NCI-H2081 treated with DMSO at 0.1 percent for 48 hours (cell line): Measurements from ENCODE around the gene HDGFL2.
"Not testable (repeated sequence)": the region's sequence is repeated elsewhere in the genome, so short reads cannot be mapped to it uniquely, and the experiment has no call there.

ENCODE experiments used
- DNase-seq: peaks from one replicate; lab custom pipeline; 2025; lab: John Stamatoyannopoulos, UW

The HDGFL2 gene

GRCh38 chr19:4516939-4517300 lies 44.8 kb downstream of the HDGFL2 start:
- no peak for DNase-seq

- DNase-seq, result no peak
These were observed 45.5 kb downstream of the HDGFL2 start for GRCh38 chr19:4517451-4518057.

- no peak for DNase-seq
These were observed 46.5 kb downstream of the HDGFL2 start, which contains the start of gene PLIN4 for GRCh38 chr19:4518345-4519171. Gene PLIN4, minus strand, starts transcription at chr19:4518486. Its CDS starts 214 bp downstream, at chr19:4518272.

GRCh38 chr19:4519172-4519496 lies 47.0 kb downstream of the HDGFL2 start:
- no peak for DNase-seq

DNA sequence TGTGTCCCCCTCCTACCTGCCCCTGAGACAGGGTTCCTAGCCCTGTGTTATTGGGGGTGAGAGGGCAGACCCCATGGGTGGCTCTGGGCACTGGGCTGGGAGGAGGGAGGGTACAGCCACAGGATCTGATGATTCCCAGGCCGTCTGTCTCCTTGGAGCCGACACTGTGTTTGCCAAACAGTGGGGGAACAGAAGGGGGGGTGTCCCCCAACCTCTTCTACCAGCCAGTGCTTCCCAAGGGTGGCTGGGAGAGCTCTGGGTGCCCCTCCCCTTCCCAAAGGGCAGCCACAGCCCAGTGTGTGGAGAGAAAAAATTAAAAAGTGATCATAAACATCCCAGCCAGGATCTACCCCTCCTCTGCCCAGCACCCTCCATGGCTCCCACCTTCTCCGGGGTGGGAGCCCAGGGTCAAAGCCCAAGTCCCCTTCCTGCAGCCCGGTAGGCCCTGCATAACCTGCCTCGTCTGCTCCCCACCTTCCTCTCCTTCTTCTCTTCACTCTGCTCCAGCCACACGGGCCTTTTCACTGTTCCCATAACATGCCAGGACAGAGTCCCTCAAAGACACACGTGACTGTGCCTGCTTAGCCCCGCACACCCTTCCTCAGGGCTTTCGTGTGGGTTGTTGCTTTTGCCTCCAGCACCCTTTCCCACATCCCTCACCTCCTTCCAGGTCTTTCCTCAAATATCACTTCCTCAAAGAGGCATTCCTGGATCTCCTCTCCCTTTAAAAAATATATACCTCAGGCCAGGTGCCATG lies 47.6 kb downstream of the HDGFL2 start:
- DNase-seq, result no peak

- DNase-seq, result no peak
These were observed 49.2 kb downstream of the HDGFL2 start for GRCh38 chr19:4521170-4521887.

- no peak for DNase-seq
These were observed 49.8 kb downstream of the HDGFL2 start for GRCh38 chr19:4521888-4522242.

DNA sequence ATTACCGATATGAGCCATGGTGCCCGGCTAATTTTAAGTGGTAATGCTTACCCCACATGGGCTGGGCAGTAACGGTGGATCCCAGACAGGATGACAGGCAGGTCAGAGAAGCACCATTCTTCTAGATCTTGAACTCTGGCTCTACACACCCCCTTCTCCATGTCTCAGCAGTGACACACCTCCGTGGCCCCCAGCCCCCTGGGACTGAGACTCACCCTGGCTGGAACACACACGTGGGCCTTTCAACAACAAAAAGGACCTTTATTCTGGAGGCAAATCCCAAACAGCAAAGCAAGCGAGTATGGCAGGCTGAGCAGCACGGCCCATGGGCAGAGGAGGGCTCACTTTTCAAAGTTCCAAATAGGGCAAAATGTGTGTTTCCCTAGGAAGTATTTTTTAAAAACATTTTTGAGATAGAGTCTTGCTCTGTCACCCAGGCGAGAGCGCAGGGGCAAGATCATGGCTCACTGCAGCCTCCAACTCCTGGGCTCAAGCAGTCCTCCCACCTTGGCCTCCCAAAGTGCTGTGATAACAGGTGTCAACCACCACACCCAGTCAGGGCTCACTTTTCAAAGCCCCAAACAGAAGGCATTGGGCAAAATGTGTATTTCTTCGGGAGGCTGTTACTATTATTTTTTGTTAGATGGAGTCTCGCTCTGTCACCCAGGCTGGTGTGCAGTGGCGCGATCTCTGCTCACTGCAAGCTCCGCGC lies 50.4 kb downstream of the HDGFL2 start:
- DNase-seq, result no peak

DNA sequence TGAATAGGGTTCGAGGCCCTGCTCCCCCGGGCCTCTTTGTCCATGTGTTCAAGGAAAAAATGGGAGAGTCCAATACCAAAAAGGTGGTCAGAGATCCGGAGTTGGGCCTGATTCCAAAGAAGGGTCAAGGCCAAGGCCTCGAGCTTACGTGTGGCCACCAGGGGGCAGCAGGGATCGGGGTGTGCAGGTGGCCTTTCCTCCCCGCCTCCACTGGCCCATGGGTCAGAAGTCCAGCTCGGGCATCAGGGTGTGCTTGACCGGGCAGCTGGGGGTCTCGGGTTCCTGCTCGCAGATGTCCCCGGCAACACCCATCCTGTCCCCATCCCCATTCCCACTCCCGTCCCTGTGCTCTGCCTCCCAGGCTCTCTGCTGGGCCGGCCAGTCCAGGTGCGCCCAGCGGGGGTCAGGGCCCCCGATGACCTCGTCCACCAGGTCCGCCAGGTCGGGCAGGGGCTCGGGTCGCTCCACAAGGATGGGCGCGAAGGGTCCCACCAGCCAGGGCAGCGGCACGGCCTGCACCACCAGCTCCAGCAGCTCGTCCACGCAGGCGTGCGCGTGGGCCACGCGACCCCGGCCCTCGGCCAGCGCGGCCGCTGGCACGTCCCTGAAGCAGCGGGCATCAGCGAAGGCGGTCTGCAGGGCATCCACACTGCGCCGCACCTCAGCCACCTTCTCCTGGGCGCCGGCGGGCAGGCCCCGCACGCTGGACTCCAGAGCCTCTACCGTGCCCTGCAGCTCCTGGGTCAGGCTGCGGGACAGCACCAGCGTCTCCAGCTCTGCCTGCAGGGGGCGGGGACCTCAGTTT lies 51.4 kb downstream of the HDGFL2 start:
- no peak for DNase-seq

- DNase-seq, result no peak
These were observed 52.9 kb downstream of the HDGFL2 start for GRCh38 chr19:4524808-4525562.

- no peak for DNase-seq
These were observed 53.5 kb downstream of the HDGFL2 start for GRCh38 chr19:4525563-4526002.

DNA sequence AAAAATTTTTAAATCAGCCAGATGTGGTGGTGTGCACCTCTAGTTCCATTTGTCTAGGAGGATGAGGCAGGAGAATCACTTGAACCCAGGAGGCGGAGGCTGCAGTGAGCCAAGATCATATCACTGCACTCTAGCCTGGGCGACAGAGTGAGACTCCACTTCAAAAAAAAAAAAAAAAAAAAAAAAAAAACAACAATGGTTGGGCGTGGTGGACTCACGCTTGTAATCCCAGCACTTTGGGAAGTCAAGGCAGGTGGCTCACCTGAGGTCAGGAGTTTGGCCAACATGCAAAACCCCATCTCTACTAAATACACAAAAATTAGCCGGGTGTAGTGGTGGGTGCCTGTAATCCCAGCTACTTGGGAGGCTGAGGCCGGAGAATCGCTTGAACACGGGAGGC lies 55.3 kb downstream of the HDGFL2 start:
- DNase-seq, result not testable (repeated sequence)

DNA sequence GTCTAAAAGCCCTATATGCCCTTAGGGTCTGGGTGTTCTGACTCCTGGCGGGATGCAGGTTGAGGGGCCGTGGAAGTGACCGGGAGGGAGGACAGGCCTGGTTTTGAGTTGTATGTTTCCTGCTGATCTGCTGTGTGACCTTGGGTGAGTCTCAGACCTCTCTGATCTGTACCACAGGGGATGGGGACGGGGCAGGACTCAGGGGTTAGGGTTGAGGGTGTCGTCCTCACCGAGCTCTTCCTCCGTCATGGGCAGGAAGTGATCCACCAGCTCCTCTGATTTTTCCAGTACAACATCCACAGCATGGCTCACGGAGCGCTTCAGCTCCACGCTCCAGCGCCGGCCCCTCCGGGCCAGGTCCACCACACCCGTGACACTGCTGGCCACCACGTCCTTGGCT lies 56.7 kb downstream of the HDGFL2 start:
- DNase-seq, result no peak

GRCh38 chr19:4529924-4530522 lies 57.9 kb downstream of the HDGFL2 start:
- DNase-seq, result no peak

GRCh38 chr19:4531562-4532165 lies 59.6 kb downstream of the HDGFL2 start:
- DNase-seq, result no peak

GRCh38 chr19:4533334-4533733 lies 61.2 kb downstream of the HDGFL2 start:
- no peak for DNase-seq

DNA sequence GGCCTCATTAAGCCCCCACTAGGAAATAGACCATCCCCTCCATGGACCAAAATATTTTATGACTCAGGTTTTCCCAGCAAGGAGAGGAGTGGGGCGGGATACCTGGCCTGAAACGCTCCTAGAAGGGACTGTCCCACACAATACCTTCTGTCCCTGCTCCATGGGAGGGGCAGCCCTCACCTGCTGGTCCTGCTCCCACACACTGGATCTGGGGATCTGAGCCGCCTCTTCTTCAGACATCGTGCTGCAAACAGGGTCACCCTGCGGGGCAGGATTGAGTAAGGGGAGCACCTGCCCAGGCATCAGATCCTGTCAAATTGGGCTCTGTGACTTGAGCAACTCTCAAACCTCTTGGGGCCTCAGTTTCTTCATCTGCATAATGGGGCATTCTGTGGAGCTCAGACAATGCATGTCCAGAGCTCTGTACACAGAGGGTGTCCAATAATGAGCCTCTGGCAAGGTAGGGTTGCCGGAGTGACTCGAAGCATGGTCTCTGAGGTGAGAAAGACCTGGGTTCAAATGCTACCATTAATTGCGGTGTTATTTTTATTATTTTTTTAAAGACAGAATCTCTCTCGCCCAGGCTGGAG lies 61.8 kb downstream of the HDGFL2 start:
- no peak for DNase-seq

DNA sequence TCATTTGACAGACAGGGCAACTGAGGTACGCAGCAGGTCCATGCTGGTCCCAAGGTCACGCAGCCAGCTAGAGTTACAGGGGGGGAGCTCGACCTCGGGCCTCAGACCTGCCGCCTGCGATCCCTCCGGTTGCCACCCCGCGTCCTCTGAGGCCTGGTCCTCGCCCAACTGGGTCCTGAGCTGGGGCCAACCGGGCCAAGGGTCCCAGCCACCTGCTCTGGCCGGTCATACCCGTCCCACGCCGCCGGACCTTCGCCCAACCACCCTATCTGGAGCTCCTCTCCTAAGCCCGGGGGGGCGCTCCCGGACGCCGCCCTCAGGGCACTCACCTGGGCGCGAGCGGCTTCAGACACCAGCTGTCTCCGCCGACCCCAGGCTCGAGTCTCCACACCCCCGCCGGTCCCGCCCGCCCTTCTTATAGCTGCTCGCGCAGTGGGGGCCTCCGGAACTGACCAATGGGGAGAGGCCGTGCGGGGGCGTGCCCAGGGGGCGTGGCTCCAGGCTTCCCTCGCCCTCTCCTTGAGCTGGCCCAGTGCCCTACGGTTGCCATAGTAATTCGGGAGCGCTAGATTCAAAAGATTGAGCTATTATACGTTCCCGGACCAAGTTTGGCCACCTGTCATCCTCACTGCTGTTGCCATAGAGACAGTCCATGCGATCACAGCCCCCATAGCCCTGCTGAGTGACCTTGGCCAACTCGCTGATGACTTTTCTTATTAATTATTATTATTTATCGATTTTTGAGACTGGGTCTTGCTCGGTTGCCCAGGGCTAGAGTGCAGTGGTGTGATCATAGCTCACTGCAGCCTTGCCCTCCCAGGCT lies 63.0 kb downstream of the HDGFL2 start, which contains the start of gene PLIN5:
Gene PLIN5 (minus strand): TSS at position 389 of the 823 bp plus-strand sequence. CDS start 1,150 bp downstream, outside the sequence.
- peak; percentile 29 for DNase-seq
